HFF-Myc (cell line): Measurements from ENCODE around the gene SLC25A30.

Experiments
- DNase-seq: peaks from one replicate; pipeline ENCODE4 v3.0.0-alpha.2; 2011; ENCODE audit warnings: low read depth; ENCODE audit errors: extremely low read depth
- H3K4me3 ChIP-seq: replicated peaks from 2 replicates; pipeline ENCODE4 v1.5.1; 2011; ENCODE audit warnings: low read depth, mild to moderate bottlenecking, control low read depth, low read length
- TF ChIP-seq, protein P1 (sequence below): IDR thresholded peaks from 2 replicates; pipeline ENCODE4 v1.5.1; 2012; ENCODE audit warnings: mild to moderate bottlenecking, low read depth, low read length, control low read depth; ENCODE audit errors: missing control alignments

Gene SLC25A30

DNA sequence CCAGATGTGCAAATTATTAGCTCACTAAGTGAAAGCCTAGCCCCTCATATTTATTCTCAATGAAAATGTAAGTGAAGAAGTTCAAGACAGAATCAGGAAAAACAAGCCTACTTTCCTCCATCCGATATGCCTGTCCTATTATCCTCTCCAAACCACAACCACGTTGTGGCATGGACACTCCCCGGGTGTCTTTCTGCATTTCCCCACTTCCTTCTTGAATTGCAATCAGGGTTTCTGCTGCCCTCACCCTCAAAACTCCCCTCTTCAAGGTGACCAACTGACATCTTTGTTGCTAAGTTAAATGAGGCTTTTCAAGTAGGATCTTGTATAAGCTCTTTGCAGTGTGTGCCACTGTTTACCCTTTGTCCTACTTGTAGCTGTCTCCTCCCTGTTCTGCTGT, 11.8 kb downstream of the SLC25A30 start:
- H3K4me3 ChIP-seq, result no peak overlapping the region
- TF ChIP-seq, protein P1, sequence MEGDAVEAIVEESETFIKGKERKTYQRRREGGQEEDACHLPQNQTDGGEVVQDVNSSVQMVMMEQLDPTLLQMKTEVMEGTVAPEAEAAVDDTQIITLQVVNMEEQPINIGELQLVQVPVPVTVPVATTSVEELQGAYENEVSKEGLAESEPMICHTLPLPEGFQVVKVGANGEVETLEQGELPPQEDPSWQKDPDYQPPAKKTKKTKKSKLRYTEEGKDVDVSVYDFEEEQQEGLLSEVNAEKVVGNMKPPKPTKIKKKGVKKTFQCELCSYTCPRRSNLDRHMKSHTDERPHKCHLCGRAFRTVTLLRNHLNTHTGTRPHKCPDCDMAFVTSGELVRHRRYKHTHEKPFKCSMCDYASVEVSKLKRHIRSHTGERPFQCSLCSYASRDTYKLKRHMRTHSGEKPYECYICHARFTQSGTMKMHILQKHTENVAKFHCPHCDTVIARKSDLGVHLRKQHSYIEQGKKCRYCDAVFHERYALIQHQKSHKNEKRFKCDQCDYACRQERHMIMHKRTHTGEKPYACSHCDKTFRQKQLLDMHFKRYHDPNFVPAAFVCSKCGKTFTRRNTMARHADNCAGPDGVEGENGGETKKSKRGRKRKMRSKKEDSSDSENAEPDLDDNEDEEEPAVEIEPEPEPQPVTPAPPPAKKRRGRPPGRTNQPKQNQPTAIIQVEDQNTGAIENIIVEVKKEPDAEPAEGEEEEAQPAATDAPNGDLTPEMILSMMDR, result no peak
- DNase-seq, result no peak

DNA sequence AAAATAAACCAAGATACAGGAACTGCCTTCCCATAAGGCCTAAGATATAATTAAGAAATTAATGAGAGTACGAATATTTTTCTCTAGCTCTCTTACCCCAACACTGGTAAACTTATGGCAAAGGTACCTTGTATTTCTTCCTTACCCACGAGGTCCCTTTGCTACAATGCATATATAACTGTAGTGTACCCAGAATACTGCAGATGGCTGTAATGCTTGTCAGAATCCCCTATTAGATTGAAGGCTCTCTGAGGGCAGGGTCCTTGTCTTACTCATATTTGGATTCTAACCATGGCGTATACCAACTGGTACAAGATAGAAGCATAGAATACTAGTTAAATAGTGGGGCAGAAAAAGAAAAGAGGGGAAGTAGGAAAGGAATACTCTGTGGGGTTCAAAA, 15.1 kb downstream of the SLC25A30 start:
- DNase-seq, result no peak
- no peak overlapping the region for H3K4me3 ChIP-seq
- TF ChIP-seq, protein P1, result no peak

DNA sequence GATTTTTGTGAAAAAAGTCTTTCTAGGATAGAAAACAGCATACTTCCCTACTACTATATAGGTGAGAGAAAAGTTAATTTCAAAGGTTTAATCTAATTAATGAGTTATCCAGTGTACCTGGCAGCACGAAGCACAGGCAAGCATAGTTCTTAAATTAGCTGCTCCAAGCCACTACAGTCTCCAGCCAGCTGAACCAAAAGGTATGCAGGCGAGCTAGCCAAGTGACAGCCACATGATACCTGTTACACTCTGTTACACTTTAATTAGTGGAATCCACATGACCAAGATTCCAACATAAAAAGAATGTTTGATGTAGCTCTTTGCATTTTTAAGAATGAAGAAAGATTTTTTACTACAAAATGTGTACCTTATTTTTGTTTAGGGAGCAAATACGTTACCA, 15.5 kb downstream of the SLC25A30 start:
- H3K4me3 ChIP-seq, result no peak overlapping the region
- DNase-seq, result no peak

DNA sequence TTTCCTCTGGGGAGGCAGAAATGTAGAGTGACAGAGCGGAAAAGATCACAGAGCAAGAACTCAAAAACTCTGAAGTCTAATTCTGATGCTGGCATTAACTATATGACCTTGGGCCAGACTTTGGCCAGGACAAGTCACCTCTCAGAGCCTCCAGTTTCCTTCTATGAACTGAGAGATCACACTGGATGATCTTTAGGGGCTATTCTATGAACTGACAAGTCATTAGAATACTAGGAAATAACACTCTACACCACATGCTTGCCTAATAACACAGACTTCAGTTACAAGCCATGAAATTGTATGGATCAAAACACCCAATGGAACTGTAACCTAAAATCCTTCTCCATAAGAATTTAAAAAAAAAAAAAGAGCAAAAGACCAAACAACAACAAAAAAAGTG, 16.9 kb downstream of the SLC25A30 start:
- H3K4me3 ChIP-seq, result no peak overlapping the region
- no peak for DNase-seq
- TF ChIP-seq, protein P1, result no peak

More for the DNA sequence above, 15.5 kb downstream of the SLC25A30 start:
- TF ChIP-seq, protein P1, result no peak

DNA sequence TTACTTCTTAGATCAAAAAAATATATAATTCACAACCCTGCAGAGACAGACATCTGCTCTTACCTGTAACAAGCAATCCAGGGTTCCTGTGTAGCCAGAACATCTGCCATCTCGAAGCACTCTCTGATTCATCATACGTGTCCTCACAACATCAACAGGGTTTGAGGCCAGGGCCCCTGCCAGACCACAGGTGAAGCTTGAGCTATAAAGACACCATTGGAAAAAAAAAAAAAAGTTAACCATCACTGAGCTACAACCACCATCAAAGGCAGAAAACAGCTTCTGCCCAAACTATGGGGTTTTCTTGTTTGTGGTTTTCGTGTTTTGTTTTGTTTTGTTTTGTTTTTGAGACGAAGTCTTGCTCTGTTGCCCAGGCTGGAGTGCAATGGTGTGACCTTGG, 19.3 kb downstream of the SLC25A30 start:
- no peak for DNase-seq
- TF ChIP-seq, protein P1, result no peak
- no peak overlapping the region for H3K4me3 ChIP-seq

DNA sequence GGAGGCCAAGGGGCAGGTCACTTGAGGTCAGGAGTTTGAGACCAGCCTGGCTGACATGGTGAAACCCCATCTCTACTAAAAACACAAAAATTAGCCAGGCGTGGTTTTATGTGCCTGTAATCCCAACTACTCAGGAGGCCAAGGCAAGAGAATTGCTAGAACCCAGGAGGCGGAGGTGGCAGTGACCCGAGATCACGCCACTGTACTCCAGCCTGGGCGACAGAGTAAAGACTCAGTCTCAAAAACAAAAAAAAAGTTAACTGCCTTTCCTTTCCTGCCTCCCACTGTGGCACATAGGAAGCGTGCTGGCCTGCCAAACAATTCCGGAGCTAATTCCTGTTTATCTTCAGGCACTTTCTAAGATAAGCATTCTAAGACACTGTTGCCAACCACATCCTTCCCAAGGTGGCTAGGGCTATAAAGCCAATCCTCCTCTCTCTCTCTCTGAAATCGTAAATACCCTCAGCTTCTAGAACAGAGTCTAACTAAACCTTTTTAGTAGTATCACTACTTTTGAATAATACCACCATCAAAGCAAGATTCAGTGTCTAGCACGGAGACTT, 21.6 kb downstream of the SLC25A30 start:
- H3K4me3 ChIP-seq, result no peak overlapping the region
- DNase-seq, result no peak
- TF ChIP-seq, protein P1, result no peak
